H54 (cell line): ENCODE data around the gene RNU1-4.
"Not testable (repeated sequence)": the region's sequence is repeated elsewhere in the genome, so short reads cannot be mapped to it uniquely, and the experiment has no call there.

Source experiments
- DNase-seq: peaks from one replicate; pipeline ENCODE4 v3.0.0; 2011; ENCODE audit warnings: low spot score, mixed read lengths; ENCODE audit not compliant: insufficient read length
- FAIRE-seq: peaks from 3 replicates; lab custom pipeline; 2011; peaks lifted over from hg19 to GRCh38; lab: Jason Lieb, UNC
- POLR2A ChIP-seq: IDR thresholded peaks from 2 replicates; pipeline ENCODE4 v1.6.1; 2011; ENCODE audit warnings: low read depth, mild to moderate bottlenecking, low read length

RNU1-4 gene

DNA sequence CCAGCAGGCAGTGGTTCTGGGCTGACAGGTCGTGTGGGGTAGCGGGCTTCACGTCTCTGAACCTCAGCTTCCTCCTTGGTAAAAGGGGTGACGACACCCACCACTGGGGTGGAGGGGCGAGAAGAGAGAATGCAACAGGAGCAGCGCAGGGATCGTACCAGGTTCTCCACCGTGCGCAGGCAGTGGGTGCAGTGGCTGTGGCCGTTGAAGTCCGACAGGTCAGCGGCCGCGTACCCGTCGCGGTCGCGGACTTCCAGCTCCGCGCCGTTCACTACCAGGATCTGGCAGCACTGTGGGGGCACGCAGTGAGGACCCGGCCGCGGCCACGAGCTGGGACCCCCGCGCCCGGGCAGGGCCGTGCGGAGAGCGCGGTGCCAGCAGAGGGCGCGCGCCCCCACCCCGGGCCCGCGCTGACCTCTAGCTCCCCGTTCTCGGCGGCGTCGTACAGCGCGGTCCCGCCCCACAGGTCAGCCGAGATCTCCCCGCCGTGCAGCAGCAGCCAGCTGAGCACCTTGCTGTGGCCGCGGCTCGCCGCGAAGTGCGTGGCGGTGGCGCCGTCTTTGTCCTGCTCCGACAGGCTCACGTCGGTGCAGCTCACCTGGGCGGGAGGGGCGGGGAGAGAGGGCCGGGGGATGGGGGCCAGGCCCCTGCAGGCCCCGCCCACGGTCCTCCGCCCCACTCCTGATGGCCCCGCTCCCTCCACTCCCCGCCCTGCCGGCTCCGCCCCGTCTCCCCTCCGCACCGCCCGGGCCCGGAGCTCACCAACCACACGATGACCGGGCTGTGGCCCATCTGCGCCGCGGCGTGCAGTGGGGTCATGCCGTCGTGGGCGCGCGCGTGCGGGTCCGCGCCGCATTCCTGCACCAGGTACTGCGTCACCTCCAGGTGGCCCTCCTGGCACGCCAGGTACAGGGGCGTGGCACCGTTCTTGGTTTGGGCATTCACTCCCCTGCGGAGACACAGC, 32.9 kb upstream of the RNU1-4 start:
- FAIRE-seq, DNase-seq: not testable (repeated sequence)

DNA sequence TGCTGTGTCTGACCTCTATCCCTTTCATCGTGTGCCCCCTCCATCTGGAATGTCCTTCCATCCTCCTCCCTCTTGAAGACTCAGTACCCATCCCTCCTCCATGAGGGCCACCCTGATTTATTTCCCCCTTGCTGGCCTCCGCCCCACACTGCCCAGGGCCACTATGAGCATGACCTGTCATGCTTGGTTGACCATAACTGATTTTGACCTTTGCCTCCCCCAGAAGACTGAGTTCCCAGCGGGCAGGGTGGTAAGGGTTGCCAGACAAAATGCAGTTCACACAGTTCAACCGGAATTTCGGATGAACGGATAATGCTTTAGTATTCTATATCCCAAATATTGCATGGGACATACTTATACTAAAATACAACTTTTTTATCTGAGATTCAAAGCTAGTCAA, 31.6 kb upstream of the RNU1-4 start:
- FAIRE-seq, DNase-seq: not testable (repeated sequence)

DNA sequence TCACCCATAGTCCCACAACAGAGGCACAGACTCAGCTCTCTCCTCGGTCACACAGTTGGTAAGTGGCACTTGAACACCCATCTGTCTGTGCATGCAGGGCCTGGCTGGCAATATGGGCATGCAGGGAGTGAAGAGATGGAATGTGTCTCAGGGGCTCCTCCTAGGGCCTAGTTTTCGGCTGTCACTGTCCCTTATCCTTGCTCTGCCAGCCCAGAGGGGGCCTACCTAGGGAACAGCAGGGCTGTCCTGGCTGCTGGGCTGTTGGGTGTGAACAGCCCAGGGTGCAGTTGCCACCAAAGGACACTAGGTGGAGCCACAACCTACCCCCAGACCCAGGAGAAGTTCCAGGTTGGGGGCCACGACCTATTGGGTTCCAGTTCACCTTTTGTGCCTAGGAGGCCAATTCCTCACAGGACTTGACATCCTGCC, 30.6 kb upstream of the RNU1-4 start:
- DNase-seq, FAIRE-seq: not testable (repeated sequence)

DNA sequence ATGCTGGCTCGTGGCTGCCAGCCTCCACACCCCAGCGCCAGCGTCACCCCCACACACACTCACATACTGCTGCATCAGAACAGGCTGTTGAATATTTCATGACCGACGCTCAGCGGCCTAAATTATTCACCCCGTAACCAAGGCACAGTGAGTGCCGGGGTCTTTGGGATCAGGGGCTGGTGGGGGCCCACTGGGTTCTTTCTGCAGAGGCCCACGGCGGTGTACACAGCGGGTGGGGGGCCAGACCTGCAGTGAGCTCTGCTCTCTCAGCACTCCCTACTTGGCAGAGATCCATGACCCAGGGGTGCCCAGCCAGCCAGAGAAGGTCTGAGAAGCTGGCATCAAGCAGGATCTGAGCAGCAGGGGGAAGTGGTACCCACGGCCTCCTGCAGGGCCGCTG, 29.7 kb upstream of the RNU1-4 start:
- FAIRE-seq, DNase-seq: not testable (repeated sequence)

DNA sequence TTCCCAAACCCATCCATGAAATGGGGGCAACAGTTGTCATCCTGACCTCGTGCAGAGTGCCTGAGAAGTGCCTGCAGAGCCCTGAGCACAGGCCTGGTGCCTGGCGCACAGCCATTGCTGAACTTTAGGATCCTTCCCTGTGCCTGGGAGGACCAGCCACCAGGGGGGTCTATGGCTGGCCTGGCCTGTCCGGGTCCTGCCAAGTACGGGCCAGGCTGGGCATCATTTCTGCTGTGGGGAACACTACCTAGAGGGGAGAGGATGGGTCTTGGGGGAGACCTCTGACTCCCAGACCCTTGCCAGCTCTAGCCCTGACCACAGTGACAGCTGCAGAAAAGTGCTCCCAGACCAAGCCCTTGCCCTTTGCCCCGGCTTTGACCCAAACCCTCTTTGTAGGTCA, 28.2 kb upstream of the RNU1-4 start:
- not testable (repeated sequence) for DNase-seq, FAIRE-seq

DNA sequence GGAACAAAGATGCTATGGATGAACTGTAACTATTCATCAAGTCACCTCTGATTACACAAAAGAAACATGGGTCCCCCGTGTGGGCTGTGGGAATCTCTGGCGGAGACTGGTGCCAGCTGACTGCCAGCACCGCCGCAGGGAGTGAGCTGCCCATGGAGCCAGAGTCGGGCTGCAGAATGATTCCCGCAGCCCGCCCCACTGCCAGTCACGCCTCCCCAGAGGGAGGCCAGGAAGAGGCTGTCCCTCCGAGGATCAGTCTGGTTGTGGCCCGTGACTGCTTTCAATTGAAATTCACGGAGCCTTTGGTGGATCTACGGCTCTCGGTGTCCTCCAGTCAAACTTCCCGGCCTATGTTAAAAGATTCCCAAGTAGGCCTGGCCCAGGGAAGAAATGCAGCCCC, 27.7 kb upstream of the RNU1-4 start:
- DNase-seq, FAIRE-seq: not testable (repeated sequence)

DNA sequence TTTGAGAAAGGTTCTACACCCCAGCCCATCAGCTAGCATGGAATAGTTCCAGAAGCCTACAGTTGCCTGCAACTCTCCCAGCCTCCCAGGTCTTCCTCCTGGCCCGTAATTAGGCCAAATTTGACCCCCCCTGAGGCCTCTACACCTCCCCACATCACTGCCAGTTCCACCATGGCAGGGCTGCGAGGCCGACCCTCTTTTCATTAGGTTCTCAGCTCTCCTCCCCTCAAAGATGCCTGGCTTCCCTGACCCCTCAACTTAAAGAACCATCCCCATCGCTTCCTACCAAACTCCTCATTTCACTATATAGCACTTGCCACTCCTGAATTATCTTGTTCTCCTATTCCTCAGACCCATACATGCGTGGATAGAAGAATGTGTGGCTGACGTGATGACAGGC, 27.3 kb upstream of the RNU1-4 start:
- not testable (repeated sequence) for FAIRE-seq, DNase-seq

DNA sequence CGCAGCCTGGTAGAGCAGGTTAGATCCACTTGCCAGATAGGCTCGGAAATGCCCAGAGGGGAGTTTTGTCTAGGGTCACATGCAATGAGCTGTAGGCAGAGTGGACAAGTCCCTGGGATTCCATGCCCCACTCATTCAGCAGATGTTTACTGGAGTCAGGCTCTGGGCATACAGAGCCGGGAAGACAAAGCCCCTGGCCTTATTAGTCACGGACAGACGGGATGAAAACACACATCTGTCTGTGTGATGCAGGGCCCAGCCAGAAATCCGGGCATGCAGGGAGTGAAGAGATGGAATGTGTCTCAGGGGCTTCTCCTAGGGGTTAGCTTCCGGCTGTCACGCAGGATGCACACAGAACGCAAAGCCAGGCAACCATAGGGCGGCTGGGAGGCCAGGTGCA, 26.8 kb upstream of the RNU1-4 start:
- FAIRE-seq, DNase-seq: not testable (repeated sequence)

DNA sequence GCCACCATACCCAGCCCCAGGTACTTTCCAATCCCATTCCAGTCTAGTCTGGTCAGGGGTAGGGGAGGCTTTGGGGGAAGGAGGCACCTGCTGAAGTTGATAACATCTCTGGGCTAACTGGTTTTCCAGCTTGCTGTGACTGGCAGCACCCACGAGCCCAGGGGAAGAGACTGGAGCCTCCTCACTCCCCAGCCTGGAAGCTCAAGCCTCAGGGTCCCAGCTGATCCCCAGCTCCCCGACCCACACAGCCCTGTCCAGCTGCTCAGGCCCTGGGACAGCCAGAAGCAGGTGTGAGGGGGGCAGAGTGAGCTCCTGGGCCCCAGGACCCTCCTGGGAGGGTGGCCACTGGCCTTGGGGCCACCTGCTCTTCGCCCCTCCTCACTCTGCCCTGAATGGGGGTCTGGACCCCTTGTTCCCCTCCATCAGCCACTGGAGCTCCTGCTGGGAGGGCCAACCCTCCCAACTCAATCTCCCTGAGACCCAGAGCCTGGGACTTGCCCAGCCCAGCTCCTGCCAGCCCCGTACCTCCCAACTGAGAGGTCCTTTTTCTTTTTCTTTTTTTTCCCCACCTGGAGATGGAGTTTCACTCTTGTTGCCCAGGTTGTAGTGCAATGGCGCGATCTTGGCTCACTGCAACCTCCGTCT, 23.5 kb upstream of the RNU1-4 start:
- DNase-seq (no peak), FAIRE-seq (no peak)
- no peak for TF ChIP-seq POLR2A

DNA sequence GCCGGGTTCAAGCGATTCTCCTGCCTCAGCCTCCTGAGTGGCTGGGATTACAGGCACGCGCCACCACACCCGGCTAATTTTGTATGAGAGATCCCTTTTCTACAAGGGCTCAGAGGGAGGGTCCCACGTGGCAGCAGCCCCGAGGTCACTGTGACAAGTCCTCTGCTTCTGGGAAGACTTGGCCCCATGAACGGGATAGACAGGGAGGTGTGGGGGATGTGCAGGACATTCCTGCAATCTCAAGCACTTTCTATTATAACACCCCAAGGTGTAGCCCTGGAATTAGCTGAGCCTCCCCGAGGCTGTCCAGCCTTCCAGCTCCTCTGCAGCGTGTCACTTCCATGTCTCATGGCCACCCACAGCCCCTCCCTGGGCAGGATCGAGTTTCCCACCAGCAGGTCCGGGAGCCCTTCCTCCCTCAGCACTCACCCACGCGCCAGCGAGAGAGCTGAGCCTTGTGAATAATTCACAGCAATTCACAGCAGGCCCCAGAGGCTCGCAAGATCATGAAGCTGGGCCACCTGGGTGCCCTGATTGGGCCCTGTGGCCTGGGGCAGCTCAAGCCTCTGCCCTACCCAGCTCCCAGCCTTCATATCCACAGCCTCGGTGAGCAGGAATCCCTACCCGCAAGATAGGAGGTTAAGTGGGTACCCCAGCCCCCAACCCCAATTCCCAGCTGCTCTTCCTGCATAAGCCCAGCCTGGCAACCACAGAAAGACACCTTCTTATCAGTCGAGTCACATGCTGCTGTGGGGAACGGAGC, 22.8 kb upstream of the RNU1-4 start:
- DNase-seq (no peak), FAIRE-seq (no peak)
- TF ChIP-seq POLR2A: no peak

DNA sequence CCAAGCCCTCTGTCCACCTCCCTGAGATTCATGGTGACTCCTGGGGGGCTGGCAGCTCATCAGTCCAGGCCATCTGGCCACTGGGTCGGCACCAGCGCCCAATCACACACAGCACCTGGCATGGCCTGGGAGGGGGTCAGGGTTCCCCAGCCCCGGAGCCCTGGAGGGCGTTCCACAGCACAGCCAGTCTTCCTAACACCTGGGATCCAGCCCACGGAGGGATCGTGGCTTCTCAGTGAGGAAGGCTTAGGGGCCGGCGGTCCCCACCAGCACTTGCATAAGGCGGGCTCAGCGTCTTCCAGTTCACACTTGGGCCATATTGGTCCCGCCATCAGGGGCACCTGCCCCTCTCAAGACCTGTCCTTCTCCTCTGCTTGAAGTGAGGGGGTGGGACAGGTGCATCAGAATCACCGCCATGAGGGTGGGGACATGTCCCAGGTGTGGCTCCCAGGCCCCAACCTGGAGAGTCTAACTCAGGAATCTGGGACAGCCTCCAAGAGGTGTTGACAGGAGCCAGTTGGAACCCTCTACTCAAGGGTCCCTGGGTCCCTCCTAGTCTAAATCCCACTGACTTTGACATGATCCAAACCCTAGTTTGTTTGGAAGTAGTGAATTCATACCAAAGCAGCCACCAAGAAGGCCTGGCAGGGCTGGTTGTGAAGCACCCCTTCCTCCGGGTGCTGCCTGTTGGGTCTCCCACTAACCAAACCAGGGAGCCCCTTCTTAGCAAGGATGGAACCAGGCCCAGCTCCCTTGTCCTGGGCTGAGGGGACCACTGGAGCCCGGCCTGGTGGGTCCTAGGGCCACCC, 22.0 kb upstream of the RNU1-4 start:
- DNase-seq, FAIRE-seq: not testable (repeated sequence)

DNA sequence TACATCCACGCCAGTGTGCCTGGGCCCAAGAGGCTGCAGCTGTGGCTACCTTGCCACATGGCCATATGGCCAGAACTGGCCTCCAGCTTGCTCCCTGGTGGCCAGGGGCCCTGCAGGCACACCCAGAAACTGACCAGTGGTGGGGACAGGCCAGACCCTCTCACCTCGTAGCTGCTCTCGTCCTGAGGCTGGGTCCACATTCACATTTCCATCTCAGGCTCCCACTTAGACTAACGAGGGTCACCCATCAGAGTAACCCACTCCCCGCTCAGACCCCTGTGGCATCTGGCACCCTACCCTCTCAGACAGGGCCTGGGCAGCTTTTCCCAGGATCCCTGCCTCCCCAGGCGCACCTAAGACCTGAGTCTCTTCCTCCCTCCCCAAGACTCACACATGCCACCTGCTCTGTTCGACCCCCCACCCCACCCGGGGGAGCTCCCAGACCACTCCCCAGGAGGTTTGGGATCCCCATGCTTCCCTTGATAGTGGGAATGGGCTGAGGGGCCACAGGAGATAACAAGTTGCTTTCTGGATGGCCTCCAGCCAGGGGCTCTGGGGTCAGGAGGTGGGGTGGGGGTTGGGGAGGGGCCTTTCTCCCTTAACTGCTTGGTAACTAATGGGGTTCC, 21.3 kb upstream of the RNU1-4 start:
- no peak for DNase-seq
- no peak for TF ChIP-seq POLR2A
- FAIRE-seq: no peak

DNA sequence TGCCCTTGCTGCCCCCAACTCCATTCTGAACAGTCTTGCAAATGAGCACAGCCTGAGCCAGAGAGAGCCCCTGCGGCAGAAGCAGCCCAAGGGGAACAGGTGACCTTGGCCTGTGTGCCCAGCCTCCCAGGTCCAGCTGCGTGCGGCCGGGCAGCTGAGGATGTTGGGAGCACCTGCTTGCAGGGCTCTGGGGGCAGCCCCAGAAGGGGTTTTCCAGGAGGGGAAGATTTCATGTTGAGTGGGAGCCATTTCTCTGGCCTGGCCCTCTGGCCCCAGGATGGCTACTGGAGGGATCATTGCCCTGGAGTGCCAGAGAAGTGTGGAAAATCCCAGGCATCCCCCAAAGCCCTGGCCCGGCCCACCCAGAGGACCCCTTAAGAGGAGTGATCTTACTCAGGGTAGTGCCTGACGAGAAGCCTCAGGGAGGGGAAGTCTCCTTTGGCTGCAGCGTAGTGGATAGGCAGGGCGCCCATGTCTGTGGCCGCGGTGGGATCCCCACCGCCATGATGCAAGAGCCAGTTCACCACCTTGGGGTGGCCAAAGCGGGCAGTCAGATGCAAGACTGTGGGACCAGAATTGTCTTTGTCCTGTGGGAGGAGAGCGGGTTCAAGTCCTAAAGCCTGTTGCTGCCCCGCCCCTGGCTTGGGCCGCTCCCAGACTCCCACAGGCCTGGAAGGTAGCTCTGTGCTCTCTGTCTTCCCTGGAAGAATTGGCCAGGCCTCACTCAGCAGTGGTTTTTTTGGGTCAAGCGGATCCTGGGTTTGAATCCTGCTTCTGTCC, 20.6 kb upstream of the RNU1-4 start:
- DNase-seq (no peak), FAIRE-seq (no peak)
- no peak for TF ChIP-seq POLR2A
